CD4-positive, alpha-beta T cell treated with Interleukin-15 for 1 hour (primary cell): ENCODE data around the gene QSER1.
"Not testable (repeated sequence)": the region's sequence is repeated elsewhere in the genome, so short reads cannot be mapped to it uniquely, and the experiment has no call there.

Experiments
- DNase-seq: peaks from one replicate; pipeline ENCODE4 v3.0.0-alpha.2; 2020

Gene QSER1

DNA sequence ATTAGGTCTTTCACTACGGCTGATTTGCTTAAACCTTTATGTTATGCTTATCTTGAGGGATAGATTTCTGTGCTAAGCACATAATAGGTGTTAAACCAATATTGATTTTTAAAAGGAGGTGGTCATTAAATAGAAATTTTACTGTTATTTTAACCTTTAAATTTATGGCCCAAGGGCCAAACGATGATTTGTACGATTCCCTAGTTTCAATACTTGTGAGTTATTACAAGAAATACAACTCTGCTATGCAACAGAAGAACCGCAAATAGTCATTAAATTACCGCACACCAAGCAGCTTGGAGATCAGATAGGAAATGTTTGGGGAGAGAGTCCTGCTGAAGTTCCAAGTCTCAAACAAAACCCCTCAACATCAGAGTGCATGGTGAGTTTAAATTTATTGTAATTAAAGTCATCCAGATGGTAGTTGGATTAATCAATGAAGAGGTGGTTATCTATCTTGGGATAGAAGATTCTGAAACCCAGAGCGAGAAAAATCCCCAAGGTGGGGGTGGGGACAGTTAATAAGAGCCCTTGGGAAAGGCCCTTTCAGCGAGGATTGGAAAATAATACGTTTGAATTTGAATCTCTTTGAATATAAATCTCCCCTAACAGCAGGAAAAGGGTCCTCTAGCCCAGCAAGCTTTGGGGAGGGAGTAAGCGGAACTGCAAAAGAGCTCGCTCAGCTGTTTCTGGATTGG lies 805 bp upstream of the QSER1 start:
- no peak for DNase-seq

GRCh38 chr11:32893093-32893342 lies 407 bp downstream of the QSER1 start:
- DNase-seq: no peak

- DNase-seq: peak; percentile 46
These were observed 935 bp downstream of the QSER1 start for GRCh38 chr11:32893343-32894148.

DNA sequence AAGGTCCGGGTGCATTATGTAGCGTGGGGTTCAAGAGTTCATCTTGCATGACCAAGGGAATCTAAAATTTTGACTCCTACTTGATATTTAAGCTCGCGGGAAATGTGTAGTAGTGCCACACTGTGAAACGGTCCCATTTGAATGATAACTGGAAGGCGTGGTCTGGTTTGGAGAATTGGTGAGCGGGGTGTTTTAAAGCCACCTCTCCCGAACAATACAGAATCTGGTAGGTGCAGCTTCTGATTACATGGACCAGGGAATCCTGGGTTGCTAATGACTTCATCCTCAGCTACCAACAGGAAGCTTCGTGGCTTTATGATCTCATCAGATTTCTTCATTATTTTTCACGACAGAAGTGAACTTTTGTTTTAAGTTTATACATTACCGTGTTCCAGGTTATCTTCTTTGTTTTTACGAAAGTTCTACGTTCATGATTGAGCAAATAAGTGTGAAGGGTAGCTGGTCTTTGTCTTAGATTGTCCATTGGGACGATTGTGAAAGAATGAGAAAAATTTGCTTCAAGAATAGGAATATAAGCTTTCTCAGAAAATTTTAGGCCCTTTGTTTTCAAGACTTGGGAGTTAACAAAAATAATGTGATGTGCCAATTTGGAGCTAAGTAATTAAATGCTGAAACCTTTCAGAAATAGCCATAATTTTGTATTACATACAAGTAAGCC lies 1.7 kb downstream of the QSER1 start:
- no peak for DNase-seq

DNA sequence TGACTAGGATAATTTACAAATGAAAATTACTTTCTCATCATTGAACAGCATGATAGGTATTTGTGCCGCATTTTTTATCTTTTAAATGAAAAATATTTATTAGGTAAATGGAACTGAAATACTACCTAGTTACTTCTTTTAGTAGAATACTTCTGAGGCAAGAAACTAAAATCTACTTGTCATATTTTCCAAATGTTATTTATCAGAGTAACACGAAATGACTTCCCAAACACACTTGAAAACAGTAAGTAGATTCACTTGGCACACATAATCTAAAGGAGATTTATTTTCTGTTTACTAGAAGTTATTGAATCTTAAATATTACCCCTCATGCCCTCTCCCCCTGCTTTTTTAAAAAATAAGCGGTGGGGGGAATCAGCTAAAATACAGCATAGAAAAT lies 2.3 kb downstream of the QSER1 start:
- no peak for DNase-seq

DNA sequence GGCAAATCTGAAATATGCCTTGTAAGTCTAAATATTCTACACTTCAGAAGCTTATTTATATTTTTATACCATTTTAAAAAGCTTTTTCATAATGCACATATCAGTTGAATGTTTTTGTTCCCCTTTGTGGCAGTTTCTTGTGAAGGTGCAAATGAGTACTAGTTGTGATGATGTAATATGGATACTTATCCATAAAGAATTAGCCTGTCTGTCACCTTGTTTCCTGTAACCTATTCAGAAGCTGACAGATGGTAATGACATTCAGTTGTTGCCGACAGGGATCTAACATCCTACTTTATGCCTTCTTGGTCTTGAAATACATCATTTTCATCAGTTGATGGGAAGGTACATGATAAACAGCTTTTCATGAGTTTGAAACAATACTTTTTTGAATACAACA lies 2.9 kb downstream of the QSER1 start:
- no peak for DNase-seq

DNA sequence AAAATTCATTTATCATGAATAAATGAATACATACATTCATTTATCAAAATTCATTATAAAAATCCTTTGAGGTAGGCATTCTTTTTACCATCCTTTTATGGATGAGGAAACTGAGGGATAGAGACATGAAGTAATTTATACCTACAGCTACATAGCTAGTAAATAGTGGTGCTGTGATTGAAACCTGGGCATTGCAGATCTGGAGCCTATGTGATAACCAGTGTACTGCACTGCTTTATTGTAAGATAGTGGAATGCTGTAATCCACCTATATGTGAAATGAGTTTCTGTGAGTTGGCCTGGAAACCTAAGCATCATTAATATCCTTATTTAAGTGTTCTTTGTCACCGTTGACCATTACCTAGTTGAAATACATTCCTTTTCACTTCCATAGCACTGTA lies 4.5 kb downstream of the QSER1 start:
- no peak for DNase-seq

GRCh38 chr11:32899438-32899837 lies 6.8 kb downstream of the QSER1 start:
- no peak for DNase-seq

DNA sequence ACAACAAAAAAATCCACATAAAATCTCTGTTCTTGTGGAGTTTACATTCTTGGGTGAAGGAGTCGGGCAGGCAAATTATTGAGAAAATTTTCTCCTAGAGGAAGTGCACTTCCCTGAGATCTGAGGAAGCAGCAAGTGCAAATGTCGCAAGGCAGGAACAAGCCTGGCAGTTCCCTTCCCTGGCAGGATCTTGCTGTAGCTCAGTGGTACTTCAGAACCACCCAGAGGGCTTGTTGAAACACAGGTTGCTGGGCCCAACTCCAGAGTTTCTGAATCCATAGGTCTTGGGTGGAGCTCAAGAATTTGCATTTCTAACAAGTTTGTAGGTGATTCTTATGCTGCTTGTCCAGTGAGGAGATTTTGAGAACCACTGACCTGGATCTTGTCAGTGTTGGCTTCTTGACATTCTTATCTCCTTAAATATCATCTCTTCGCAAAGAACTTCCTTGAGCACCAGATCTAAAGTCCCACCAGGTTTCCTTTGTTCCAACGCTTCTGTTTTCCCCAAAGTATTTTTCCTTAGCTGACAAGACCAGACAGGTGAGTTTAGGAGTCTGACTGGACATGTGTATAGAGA lies 9.6 kb downstream of the QSER1 start:
- DNase-seq: no peak

GRCh38 chr11:32905028-32905667 lies 12.5 kb downstream of the QSER1 start:
- DNase-seq: no peak

GRCh38 chr11:32908619-32909018 lies 16.0 kb downstream of the QSER1 start:
- no peak for DNase-seq

GRCh38 chr11:32911413-32911812 lies 18.8 kb downstream of the QSER1 start:
- DNase-seq: no peak

DNA sequence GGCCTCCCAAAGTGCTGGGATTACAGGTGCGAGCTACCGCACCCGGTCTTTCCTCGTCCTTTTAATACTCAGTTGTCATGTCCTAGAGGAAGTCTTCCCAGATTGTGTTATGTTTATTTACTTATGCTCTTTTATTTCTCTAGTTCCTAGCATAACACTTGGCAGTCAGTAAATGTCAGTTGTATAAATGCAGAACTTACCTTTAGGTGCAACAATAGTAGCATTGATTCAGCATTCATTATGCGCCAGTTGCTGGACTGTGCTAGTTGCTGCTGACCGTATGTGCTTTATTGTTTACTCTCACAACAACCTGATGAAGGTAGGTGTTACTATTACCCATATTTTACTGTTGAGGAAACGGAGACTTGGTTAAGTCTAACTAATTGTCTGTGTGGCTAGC lies 20.8 kb downstream of the QSER1 start:
- no peak for DNase-seq

DNA sequence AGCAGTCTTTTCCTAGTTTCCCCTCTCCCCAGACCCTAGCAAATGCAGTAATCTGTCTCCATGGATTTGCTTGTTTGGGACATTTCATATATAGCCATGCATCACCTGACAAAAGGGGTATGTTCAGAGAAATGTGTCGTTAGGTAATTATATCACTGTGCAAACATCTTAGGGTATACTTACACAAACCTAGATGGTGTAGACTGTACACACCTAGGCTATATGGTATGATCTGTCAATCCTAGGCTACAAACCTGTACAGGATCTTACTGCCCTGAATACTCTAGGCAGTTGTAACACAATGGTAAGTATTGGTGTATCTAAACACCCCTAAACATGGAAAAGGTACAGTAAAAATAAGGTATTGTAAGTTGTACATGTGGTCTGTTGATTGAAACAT lies 23.8 kb downstream of the QSER1 start:
- DNase-seq: no peak

DNA sequence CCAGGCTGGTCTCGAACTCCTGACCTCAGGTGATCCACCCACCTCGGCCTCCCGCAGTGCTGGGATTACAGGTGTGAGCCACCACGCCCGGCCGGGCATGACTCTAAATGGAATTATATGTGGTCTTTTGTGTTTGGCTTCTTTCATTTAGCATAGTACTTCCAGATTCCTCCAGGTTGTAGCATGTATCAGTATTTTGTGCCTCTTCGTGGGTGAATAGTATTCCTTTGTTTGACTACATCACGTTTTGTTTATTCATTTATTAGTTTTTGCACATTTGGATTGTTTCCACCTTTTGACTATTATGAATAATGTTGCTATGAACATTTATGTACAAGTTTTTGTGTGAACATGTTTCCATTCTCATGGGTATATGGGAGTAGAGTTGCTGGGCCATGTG lies 24.4 kb downstream of the QSER1 start:
- DNase-seq: no peak

DNA sequence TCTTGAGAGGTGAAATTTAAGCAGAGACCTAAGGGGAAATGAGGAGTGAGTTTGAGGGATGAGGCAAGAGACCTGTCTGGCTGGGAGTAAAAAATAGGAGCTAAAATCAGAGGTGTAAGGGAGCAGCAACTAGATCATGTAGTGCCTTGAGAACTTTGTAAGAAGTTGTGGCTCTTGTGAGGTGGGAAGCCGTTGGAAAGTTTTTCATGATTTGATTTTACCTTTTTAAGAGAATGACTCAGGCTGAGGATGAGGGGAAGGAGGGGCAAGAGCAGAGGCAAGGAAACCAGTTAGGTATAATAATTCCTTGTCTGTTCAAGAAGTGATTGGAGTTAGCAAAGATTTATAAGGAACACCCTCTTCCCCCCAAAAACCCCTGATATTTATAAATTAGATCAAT lies 25.8 kb downstream of the QSER1 start:
- DNase-seq: no peak

DNA sequence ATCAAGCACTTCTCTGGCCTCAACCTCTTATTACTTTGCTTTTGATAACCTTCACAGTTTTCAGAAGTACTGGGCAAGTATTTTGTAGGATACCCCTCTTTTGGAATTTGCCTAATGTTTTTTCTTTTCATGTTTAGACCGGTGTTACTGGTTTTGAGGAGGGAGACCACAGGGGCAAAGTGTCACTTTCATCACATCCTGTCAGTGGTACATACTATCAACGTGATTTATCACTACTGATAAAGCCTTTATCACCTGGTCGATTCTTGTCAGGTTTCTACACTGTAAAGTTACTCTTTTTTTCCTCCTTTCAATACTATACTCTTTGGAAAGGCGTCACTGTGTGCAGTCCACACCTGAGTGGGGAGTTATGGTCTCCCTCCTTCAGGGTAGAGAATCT lies 26.7 kb downstream of the QSER1 start:
- DNase-seq: no peak

DNA sequence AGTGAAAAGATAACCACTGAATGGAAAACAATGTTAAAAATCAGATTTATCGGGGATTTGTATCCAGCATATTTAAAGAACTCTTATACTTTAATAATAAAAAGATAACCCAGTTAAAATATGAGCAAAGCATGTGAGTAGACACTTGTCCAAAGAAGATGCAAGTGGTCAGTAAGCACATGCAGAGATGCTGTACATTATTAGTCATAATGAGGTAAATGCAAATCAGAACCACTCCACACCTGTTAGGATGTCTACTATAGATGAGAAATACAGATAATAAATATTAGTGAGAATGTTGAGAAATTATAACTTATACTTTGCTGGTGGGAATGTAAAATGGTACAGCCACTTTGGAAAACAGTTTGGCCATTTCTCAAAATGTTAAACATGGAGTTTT lies 28.0 kb downstream of the QSER1 start:
- no peak for DNase-seq

DNA sequence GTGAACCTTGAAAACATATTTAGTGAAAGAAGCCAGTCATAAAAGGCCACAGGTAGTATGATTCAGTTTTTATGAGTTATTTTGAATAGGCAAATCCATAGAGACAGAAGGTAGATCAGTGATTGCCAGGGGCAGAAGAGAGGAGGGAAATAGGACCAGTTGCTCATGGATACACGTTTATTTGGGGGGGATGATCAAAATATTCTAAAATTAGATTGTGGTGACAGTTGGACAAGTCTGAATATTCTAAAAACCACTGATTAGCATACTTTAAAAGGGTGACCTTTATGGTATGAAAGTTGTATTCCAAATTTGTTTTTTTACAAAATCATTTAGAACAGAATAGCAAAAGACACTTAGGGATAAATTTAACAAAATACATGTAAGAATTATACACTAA lies 28.6 kb downstream of the QSER1 start:
- DNase-seq: no peak

- no peak for DNase-seq
These were observed 39.0 kb downstream of the QSER1 start for GRCh38 chr11:32931606-32932005.

DNA sequence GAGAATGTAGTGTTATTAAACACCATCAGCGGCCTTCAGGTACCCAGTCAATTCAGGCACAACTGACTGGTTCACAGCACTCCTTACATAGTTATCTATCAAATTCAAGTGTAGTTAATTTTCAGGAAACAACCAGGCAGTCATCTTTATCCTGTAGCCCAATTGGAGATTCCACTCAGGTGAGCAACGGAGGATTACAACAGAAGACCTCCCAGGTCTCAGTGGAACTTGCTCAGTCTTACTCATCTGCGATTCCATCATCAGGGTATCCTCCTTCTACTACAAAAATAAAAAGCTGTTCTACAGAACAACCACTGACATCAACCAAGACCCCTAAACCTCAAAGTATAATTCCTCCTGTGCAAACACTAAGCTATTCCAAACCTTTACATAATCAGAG lies 39.6 kb downstream of the QSER1 start:
- DNase-seq: no peak

- DNase-seq: no peak
These were observed 42.9 kb downstream of the QSER1 start for GRCh38 chr11:32935462-32936029.

DNA sequence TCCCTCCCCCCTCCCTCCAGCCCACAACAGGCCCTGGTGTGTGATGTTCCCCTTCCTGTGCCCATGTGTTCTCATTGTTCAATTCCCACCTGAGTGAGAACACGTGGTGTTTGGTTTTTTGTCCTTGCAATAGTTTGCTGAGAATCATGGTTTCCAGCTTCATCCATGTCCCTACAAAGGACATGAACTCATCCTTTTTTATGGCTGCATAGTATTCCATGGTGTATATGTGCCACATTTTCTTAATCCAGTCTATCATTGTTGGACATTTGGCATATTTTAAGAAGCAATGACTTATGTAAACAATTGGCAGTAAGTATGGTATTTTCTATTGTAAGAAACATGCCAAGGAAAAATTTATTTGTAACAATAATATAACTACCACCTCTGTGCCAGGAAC lies 43.6 kb downstream of the QSER1 start:
- not testable (repeated sequence) for DNase-seq
